NCI-H460 (cell line): Measurements from ENCODE around the gene MRO. TPM values are rescaled to one million over a fixed set of nuclear protein-coding genes. Genes with fewer than 3 reads are reported as not detected.
"Not testable (repeated sequence)": the region's sequence is repeated elsewhere in the genome, so short reads cannot be mapped to it uniquely, and the experiment has no call there.

ENCODE experiments used
- DNase-seq: peaks from one replicate; pipeline ENCODE4 v3.0.0-alpha.2; 2016; ENCODE audit warnings: low read depth; ENCODE audit errors: extremely low read depth
- total RNA-seq: library from RNA; depleted of rRNA; stranded (reverse); fragments of >200 nt; shearing (Covaris generic); gene quantifications from 2 replicates; pipeline ENCODE4 v1.2.3, GENCODE V29; 2014

The MRO gene
- total RNA-seq, 1 experiment from 2014 or later = 0.99 TPM

- no peak for DNase-seq
Observed at GRCh38 chr18:50793641-50794565, 25.9 kb downstream of the MRO start.

GRCh38 chr18:50792885-50793284 lies 26.9 kb downstream of the MRO start:
- no peak for DNase-seq

- DNase-seq = no peak
Observed at GRCh38 chr18:50791599-50792438, 28.0 kb downstream of the MRO start.

- no peak for DNase-seq
Observed at GRCh38 chr18:50790948-50791347, 28.9 kb downstream of the MRO start.

- no peak for DNase-seq
Observed at GRCh38 chr18:50790241-50790640, 29.6 kb downstream of the MRO start.

- DNase-seq = no peak
Observed at GRCh38 chr18:50788284-50788683, 31.5 kb downstream of the MRO start.

- no peak for DNase-seq
Observed at GRCh38 chr18:50786864-50787263, 33.0 kb downstream of the MRO start.

- no peak for DNase-seq
Observed at GRCh38 chr18:50783553-50783952, 36.3 kb downstream of the MRO start.

GRCh38 chr18:50779021-50779420 lies 40.8 kb downstream of the MRO start:
- DNase-seq = not testable (repeated sequence)

- no peak for DNase-seq
Observed at GRCh38 chr18:50776383-50776782, 43.4 kb downstream of the MRO start.

GRCh38 chr18:50775726-50776125 lies 44.1 kb downstream of the MRO start:
- DNase-seq = no peak

GRCh38 chr18:50775207-50775606 lies 44.6 kb downstream of the MRO start:
- DNase-seq = no peak

GRCh38 chr18:50769463-50769862 lies 50.4 kb downstream of the MRO start:
- DNase-seq = no peak

- DNase-seq = no peak
Observed at GRCh38 chr18:50757358-50757757, 62.5 kb downstream of the MRO start.

- DNase-seq = no peak
Observed at GRCh38 chr18:50754297-50754696, 65.5 kb downstream of the MRO start.

GRCh38 chr18:50753311-50753710 lies 66.5 kb downstream of the MRO start:
- no peak for DNase-seq

- no peak for DNase-seq
Observed at GRCh38 chr18:50751947-50752346, 67.9 kb downstream of the MRO start.

GRCh38 chr18:50751490-50751889 lies 68.3 kb downstream of the MRO start:
- DNase-seq = no peak

- DNase-seq = no peak
Observed at GRCh38 chr18:50750546-50750945, 69.3 kb downstream of the MRO start.

- no peak for DNase-seq
Observed at GRCh38 chr18:50749945-50750344, 69.9 kb downstream of the MRO start.

- DNase-seq = no peak
Observed at GRCh38 chr18:50749421-50749820, 70.4 kb downstream of the MRO start.
